Activated T-cell treated with anti-CD3 and anti-CD28 coated beads for 24 hours (primary cell): ENCODE measurements around the gene KSR2.

ENCODE experiments used
- DNase-seq: peaks from one replicate; pipeline ENCODE4 v3.0.0-alpha.2; 2020; ENCODE audit warnings: low read depth

The KSR2 gene

DNA sequence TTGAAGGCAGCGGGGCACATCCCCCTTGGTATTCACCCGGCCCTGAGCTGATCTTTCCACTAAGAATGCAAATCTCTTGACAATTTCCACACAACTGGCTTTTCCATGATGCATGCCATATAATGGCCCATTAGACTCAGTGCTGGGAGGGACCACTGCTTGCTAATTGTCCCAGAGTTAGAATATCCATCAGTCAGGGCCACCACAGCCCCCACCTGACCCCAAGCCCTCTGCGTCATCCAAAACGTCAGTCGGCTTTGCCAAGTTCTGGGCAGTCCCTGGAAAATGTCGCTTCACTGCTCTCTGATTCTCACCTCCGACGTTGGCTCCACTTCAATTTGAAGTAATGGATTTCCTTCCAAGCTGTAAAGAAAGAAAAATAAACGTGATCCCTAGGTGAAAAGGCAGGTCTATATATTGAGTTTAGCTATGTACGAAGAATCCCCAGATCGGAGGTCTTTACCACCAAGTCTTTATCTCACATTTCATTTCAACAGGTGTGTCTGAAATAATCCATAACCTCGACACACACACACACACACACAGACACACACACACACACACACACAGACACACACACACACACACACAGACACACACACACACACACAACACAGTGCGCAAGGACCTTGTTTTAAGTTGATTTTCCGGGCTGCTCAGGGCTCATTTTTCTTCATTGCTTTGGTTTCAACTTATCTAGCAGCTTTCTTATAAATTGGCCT is 441.9 kb downstream of the KSR2 start:
- no peak for DNase-seq

DNA sequence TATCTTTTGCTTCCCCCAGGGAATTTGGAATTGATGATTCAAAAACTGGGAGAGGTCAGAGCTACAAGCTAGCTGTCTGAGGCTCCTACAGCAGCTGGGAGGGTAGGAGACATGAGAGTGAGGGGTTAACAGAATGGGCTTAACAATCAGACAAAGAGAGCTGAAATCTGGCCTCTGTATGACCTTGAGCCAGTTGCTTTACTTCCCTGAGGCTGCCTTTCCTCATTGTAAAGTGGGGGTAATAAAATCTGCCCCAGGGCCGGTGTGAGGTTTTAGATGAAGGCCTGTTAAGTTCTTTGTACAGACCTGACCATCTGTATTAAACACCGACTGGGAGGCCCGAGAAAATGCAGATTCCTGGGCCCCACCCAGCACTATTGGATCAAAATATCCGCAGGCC is 443.0 kb downstream of the KSR2 start:
- DNase-seq: no peak

DNA sequence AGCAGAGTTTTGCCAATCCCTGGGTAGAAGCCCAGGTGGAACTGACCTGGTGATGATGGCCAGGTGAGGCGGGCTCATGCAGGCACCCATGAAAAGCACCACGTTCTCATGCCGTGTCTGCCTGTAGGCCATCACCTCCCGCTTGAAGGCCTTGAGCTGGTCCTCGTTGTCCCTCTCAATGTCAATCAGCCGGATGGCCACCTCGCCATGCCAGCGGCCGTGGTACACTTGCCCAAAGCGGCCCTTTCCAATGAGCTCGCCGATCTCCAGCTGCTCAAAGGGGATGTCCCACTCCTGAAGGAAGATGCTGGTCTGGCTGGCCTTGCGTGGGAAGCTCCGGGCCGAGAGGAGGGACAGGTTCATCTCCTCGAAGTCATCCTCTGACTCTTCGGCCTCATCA is 444.0 kb downstream of the KSR2 start:
- no peak for DNase-seq

DNA sequence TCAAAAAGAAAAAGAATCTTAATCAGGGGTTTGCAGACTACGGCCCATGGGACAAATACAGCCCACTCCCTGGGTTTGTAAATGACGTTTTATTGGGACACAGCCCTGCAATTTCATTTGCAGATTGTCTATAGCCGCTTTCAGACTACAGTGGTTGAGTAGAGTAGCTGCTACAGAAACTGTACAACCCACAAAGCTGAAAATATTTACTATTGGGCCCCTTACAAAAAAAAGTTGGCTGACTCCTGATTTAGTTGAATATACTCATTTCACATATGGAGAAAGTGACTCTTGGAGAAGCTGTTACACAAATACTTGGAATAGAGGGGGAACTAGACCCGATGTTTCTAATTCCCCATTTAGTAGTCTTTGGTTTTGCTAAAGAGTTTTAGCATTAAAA is 444.8 kb downstream of the KSR2 start:
- no peak for DNase-seq

DNA sequence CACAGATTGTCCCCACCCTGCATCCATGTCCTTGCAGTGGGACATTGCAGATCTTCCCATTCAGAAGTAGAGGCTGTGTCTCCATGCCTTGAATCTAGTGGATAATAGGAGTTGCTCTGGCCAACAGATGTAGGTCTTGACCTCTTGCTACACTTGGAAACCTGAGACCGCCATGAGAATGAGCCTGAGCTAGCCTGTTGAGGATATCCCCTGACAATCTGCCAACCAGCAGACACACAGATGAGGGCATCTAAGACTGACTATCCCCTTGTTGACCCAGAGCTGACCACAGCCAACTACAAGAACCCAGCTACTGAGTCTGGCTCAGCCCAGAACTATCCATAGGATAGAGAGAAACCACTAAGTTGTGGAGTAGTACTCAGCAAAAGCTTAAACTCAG is 446.2 kb downstream of the KSR2 start:
- DNase-seq: no peak

DNA sequence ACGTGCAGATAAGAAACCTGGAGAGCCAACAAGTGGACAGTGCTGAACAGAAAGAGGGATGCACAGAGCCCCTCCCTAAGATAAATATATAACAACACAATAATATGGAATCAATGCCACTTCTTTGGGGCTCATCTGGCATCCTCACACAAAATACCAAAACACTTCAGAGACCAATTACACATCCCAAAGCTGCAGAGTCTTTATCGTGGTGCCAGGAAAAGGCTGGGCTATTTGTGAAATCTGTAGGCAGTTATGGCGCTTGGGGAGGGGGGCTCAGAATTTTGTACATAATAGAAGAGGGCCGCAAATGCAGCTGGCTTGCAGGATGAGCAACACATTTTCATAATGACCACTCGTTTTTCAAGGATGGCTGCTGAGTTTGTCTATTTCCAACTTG is 446.9 kb downstream of the KSR2 start:
- no peak for DNase-seq

DNA sequence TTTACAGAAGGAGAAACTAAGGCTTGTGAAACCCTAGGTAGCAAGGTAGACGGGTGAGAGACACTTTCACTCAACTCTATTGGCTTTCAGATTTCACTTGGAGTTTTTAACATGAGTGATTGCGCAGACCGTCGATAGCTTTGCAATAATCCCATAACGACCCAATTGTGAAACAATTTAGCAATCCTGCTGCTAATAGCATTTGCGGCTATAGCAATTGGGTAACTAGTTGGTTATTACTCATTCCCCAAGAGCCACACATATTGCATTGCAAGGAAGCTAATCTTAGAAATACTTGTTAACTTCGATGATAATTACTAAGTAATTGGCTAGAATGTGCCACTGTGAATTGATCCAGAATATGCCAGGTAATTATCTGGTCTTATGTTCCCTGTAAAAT is 447.4 kb downstream of the KSR2 start:
- DNase-seq: no peak

DNA sequence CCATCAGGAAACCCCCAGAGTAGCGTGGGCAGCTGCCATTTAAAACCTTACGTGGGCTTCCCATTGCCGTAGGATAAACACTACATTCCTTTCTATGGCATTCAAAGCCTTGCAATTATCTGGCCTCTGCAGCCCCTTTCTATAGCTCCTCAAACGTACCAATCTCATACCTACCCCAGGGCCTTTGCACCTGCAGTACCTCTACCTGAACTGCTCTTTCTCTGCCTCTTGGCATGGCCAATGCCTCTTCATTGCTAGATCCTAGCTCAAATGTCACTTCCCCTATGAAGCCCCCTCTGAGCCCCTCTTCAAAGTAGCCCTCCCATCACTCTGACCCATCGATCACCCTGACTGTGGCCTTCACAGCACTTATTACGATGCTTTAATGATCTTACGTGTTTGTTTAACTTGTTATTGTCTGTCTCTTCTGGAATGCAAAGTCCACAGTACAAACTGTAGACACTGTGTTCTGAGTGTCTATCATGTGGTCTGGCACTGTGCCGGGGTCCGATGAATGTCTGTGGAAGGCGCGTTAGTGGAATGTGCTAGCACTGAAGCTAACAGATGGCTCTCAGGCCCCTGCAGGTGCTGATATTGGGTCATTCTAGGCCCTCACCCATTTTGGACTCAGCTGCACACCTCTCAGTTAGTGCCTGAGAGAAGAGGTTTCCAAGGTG is 450.1 kb downstream of the KSR2 start:
- DNase-seq: no peak

DNA sequence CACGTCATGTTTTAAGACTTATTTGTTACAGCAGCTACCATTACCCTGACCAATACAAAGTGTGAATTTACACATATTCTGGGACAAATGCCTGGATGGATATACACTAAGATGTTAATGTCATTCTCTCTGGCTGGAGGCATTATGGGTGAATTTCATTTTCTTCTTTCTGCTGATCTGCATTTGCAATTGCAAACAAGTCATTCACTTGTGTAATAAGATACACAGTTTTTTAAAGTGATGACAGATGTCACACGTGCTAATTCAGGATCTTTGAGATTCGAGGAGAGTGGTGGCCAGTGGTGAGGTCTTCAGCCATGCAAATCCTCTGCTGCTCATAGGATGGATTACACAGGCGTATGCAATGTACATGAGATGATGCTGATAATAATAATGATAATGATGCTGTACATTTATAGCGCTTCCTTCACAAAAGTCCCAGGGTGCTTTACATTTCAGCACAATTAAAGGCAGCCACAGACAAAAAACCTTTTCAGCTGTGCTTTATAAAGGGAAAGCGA is 451.5 kb downstream of the KSR2 start:
- no peak for DNase-seq

DNA sequence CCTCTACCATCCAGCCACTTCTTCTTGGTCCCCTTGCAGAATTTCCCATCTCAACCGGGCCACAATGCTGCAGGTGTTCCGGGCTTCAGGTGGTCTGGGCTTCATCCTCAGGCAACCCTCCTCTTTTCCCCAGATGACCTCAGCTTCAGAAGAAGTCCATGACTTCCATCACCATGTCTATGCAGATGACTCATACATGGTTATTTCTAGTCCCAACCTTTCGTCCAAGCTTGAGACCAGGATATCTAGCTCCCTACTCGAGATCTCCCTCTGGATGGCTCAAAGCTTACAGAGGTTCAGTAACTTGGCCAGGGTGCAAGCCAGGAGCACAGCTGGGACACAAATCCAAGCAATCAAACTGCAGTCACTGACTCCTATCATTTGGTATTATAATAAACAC is 452.8 kb downstream of the KSR2 start:
- no peak for DNase-seq

DNA sequence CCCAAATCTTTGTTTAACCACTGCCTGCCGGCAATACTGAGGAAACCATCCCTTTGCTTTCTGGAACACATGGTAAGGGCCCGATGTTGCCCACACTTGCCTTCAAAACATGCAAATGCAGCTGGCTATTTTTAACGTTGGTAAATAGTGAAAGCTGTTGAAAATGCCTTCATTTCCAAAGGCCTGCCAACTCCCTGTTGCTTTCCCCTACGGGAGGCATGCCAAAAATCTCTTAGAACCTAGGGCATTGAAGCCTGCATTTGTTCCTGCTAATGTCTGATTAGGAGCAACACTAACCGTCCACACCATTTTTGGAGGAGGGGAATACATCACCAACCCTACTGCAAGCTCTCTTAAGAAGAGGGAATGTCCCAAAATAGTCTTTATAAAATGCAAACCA is 454.8 kb downstream of the KSR2 start:
- no peak for DNase-seq

DNA sequence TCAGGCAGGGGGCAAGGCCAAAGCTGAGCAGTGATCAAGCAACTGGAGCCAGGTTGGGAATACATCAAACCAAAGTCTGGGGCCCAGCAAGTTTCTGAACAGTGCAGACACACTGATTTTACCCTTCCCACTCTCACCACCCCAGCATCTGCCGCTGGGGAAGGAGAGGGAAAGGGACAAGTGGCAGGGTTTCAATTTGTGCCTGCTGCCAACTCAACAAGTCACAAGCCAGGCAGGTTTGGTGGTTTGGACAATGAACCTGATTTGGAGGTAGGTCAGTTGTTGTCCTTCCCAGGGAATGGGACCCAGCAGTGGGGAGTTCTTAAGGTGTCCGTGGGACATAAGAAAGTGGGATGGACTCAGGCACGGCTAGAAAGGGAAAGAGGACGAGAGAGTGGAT is 455.4 kb downstream of the KSR2 start:
- no peak for DNase-seq

DNA sequence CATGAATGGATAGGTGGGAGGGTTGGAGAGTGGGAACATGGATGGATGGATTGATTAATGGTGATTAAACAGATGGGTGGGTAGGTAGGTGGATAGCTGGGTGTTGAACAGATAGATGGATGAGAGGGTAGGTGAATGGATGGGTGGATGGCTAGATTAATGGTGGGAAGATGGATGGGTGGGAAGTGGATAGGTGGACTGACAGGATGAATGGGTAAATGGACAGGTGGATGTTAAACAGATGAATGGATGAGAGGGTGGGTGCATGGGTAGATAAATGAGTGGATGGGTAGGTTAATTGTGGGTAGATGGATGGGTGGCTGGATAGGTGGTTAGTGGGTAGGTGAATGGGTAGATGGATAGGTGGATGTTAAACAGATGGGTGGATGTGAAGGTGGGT is 460.3 kb downstream of the KSR2 start:
- DNase-seq: no peak

DNA sequence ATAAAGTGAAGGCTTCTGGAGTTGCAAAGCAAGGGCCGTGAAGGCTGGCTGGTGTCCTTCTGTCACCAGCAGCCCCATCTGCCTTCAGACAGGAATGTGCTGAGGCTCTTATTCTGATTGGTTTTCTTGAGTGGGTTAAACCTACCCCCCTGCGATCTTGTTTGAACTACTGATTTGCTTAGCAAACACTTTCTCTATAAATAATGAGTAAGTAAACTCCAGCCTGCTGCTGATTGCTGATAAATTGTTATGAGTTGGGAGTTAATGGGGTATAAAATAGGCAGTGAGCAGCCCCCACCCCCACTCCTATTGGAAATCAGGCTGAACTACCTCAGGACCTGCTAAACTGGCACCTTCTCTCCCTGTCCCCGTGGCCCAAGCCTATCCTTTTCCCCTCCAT is 461.2 kb downstream of the KSR2 start:
- no peak for DNase-seq

DNA sequence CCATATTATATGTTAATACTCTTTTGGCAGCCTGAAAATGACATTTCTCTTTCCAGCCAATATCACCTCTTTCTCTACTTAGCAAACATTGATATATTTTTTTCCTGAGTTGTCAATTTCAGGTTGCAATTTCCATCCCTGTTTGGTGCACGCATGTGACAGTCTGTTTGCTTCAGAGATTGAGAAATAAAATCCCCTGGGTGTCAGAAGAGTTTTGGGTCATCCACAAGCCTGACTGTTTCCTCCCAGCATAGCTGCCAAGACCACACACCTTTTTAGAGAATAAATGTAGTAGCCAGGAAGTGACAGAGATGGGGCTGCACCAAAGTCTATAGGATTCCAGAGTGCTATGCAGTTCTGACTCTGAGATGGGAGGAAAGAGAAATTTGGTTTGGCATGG is 462.5 kb downstream of the KSR2 start:
- no peak for DNase-seq

DNA sequence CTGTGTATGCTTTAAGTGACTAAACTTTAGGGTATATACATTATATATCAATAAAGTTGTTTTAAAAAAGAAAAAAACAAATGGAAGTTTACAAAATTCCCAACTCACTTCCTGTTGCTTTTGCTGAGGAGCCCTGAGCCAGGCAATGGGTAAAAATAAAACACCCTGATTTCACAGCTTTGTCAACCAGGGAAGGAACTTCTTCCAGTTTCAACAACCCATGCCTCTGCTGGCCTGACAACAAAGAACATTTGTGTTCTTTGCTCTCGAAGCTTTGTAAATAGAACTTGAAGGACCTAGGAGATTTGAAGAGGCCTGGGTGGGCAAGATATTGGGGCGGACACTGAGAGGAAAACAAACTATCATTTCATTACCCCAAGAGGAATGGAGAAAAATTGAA is 466.2 kb downstream of the KSR2 start:
- no peak for DNase-seq

DNA sequence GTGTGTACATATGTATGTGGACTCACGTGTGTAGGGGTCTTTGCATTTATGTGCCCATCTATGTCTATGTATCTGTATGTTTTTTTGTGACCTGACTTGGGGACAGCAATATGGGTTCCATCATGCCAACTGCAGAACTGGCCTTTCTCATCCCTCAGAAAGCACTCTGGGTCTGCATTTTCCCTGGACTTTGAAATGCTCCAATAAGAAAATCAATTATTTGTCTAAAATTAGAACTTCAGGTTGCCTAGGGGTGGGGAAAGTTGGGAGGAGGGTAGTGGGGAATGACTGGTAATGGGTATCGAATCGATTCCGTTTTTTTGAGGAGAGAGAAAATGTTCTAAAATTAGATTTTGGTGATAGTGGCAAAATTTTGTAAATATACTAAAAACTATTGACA is 466.6 kb downstream of the KSR2 start:
- DNase-seq: no peak

DNA sequence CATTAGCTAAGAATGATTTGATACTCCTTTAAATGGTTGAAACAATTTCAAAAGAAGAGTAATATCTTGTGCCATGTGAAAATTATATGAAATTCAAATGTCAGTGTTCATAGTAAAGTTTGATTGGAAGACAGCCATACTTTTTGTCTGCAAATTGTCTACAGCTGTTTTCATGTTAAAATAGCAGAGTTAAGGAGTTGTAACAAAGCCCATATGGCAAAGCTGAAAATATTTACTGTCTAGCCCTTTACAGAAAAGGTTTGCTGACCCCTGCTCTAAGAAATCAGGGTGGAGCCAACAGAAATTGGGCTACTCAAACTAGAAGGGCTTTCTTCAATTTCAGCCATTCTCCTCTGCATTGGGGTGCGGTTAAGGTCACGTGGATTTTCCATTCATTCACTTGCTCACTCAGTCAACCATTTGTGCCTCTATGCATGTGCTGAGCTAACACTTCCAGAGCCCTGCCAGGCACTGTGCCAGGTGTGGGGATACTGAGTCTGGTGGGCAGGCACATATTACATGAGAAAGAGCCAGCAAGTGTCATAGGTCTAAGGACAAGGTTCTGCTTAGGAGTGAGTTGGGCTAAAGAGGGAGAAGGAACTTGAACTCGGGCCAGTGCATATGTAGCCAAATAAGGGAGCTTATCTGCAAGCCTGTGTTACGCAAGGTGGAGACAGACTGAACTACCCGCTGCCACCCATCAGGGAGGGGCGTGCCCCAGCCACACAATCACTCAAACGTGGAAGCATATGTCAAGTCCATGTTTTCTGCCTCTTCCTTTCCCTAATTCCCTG is 467.5 kb downstream of the KSR2 start:
- DNase-seq: no peak

DNA sequence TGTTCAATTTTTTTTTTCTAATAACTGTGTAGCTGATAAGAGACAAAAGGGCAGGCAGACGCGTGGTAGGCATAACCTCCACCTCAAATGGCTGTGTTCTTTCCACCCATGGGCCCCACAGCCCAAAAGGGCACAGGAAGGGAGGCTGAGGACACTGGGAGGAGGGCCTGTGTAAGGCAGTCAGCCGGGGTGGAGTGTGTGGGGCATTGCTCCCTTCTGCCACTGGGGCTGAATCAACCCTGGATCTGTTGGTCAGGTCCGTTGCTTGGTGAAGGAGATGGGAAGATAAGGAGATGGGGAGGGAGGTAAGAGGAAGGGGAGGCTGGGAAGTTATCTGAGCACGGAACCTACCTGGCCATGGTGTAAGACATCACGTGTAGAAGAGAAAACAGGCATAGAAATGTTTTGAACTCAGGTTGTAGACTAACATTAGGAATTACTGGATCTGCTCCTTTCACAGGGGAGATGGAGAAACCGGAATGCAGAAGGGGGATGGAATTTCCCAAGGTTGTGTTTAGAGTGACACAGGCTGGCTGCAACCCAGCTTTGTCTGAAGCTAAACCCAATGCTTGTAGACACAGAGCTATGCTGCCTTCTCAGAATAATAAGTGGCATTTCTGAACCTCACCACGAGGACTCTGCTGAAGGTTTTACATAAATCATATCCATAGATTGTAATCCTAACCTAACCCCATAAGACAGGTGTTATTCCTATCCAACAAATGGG is 468.9 kb downstream of the KSR2 start:
- no peak for DNase-seq

DNA sequence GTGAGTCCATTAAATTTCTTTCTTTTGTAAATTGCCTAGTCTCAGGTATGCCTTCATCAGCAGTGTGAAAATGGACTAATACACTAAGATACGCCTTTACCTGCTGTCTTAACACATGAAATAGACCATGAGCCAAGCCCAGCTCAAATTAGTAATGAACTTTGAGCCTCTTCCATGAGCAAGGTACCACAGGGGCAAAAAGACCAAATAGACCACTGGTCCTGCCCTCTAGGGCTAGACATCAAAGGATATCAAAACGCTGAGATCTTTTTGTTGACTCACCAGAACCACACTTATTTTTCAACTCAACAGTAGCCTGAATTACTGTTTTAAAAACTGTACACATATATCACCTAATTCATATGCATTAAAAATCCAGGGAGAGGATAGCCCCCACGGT is 469.9 kb downstream of the KSR2 start:
- no peak for DNase-seq

DNA sequence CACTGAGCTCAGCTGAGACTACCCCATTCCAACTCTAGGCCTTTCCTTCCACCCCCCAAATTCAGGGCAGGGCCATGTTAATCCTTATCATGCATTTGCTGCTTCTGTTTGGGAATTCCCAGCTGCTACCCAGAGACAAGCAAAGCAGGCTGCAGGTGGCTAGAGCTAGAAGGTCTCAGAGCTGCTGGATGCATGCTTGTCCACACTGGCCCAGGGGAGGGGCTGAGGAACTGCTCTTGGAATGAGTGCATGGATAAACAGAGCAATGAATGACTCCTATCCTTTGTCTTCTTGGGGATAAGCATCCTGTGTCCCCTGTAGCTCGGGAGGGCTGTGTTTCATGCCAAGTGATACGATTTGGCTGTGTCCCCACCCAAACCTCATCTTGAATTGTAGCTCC is 470.5 kb downstream of the KSR2 start:
- DNase-seq: no peak

DNA sequence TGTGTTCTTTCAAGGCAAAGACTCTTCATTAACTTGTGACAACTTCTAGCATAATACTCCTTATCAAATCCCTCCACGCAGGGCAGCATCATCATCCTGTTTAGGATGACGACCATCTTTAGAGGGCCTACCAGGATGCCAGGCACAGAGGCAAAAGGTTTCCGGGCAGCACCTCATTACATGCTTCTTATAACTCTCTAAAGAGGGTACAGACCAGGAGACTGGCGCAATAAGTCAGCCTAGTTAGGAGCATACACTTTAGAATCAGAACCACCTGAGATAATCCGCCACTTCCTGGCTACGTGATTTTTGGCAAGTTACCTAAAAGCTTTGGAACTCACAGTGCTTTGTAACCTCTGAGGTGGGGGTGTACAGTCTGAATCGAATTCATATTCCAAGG is 471.4 kb downstream of the KSR2 start:
- DNase-seq: no peak
